ENCODE results near the gene ALS2. TPM values are rescaled to one million over a fixed set of nuclear protein-coding genes. Genes with fewer than 3 reads are reported as not detected.

Gene ALS2
- total RNA-seq, 3 donors from 2014 or later, result 19.7 to 28.4 (median 19.7) TPM

GRCh38 chr2:201785135-201785534, 4.4 kb upstream of the ALS2 start:
- H3K4me1 ChIP-seq, result no peaks in the 10 kb centered on the region

GRCh38 chr2:201784563-201784962, 3.8 kb upstream of the ALS2 start:
- H3K9me3 ChIP-seq, result no peaks in the 10 kb centered on the region
- no peaks in the 10 kb centered on the region for H3K4me1 ChIP-seq
- no peaks in the 10 kb centered on the region for H3K36me3 ChIP-seq
- no peak overlapping the region for H3K27ac ChIP-seq
- no peak for DNase-seq (ENCODE audit: low spot score in 2 of 2)
- H3K4me3 ChIP-seq, result no peak overlapping the region
- H3K27me3 ChIP-seq, result no peaks in the 10 kb centered on the region
- intact Hi-C loops (cut with DNase I; ENCODE audit: low total_unique reads), result no loop called here
- no peak for TF ChIP-seq POLR2AphosphoS5 (IDR thresholded peaks at IDR 0.05)

More at GRCh38 chr2:201785135-201785534, 4.4 kb upstream of the ALS2 start:
- no peak overlapping the region for H3K4me3 ChIP-seq
- no peaks in the 10 kb centered on the region for H3K36me3 ChIP-seq
- no peak overlapping the region for H3K27ac ChIP-seq
- intact Hi-C loops (cut with DNase I; ENCODE audit: low total_unique reads), result no loop called here
- H3K9me3 ChIP-seq, result no peaks in the 10 kb centered on the region
- no peak for TF ChIP-seq CTCF (IDR thresholded peaks at IDR 0.05)
- no peak for TF ChIP-seq POLR2AphosphoS5 (IDR thresholded peaks at IDR 0.05)
- no peak for TF ChIP-seq POLR2A (IDR thresholded peaks at IDR 0.05)
- no peak for DNase-seq (ENCODE audit: low spot score in 2 of 2)
- H3K27me3 ChIP-seq, result no peaks in the 10 kb centered on the region

- H3K27me3 ChIP-seq, result no peaks in the 10 kb centered on the region
- H3K27ac ChIP-seq, result peak overlapping the region; percentile 94 to 95
- peaks cover 0 to 4% of the 10 kb centered on the region in 2 donors for H3K4me1 ChIP-seq
- TF ChIP-seq CTCF (IDR thresholded peaks at IDR 0.05) (no peak), POLR2AphosphoS5 (IDR thresholded peaks at IDR 0.05) (no peak), POLR2A (IDR thresholded peaks at IDR 0.05) (no peak)
- DNase-seq (ENCODE audit: low spot score in 2 of 2), result peak in 1 of 2 donors; percentile 32
- H3K4me3 ChIP-seq, result peak overlapping the region; percentile 75 to 97 (median 81)
- no peaks in the 10 kb centered on the region for H3K36me3 ChIP-seq
- intact Hi-C loops (cut with DNase I; ENCODE audit: low total_unique reads), result no loop called here
- H3K9me3 ChIP-seq, result no peaks in the 10 kb centered on the region
Observed at GRCh38 chr2:201781557-201782051, 871 bp upstream of the ALS2 start.

GRCh38 chr2:201779901-201780673, 646 bp downstream of the ALS2 start:
- H3K9me3 ChIP-seq, result no peaks in the 10 kb centered on the region
- intact Hi-C loops (cut with DNase I; ENCODE audit: low total_unique reads), result no loop called here
- TF ChIP-seq CTCF (IDR thresholded peaks at IDR 0.05) (no peak), POLR2A (IDR thresholded peaks at IDR 0.05) (no peak), POLR2AphosphoS5 (IDR thresholded peaks at IDR 0.05) (no peak)
- H3K27me3 ChIP-seq, result no peaks in the 10 kb centered on the region
- H3K4me3 ChIP-seq, result peak overlapping the region; percentile 75 to 97 (median 81)
- peaks cover 0 to 4% of the 10 kb centered on the region in 2 donors for H3K4me1 ChIP-seq
- H3K27ac ChIP-seq, result peak overlapping the region; percentile 94 to 95
- H3K36me3 ChIP-seq, result no peaks in the 10 kb centered on the region
- DNase-seq (ENCODE audit: low spot score in 2 of 2), result no peak

GRCh38 chr2:201777869-201778268, 2.9 kb downstream of the ALS2 start:
- Histone ChIP-seq H3K36me3 (no peaks in the 10 kb centered on the region), H3K4me1 (peaks cover 0 to 4% of the 10 kb centered on the region in 2 donors), H3K4me3 (no peak overlapping the region), H3K27ac (no peak overlapping the region), H3K9me3 (no peaks in the 10 kb centered on the region), H3K27me3 (no peaks in the 10 kb centered on the region)
- DNase-seq (ENCODE audit: low spot score in 2 of 2), result no peak
- no peak for TF ChIP-seq CTCF (IDR thresholded peaks at IDR 0.05)
- TF ChIP-seq POLR2A (IDR thresholded peaks at IDR 0.05), result no peak
- no peak for TF ChIP-seq POLR2AphosphoS5 (IDR thresholded peaks at IDR 0.05)
- intact Hi-C loops (cut with DNase I; ENCODE audit: low total_unique reads), result no loop called here

Measured in breast epithelium (tissue), 4 donors.